ENCODE results near the gene DAGLB.
"Not testable (repeated sequence)": the region's sequence is repeated elsewhere in the genome, so short reads cannot be mapped to it uniquely, and the experiment has no call there.

DAGLB gene

DNA sequence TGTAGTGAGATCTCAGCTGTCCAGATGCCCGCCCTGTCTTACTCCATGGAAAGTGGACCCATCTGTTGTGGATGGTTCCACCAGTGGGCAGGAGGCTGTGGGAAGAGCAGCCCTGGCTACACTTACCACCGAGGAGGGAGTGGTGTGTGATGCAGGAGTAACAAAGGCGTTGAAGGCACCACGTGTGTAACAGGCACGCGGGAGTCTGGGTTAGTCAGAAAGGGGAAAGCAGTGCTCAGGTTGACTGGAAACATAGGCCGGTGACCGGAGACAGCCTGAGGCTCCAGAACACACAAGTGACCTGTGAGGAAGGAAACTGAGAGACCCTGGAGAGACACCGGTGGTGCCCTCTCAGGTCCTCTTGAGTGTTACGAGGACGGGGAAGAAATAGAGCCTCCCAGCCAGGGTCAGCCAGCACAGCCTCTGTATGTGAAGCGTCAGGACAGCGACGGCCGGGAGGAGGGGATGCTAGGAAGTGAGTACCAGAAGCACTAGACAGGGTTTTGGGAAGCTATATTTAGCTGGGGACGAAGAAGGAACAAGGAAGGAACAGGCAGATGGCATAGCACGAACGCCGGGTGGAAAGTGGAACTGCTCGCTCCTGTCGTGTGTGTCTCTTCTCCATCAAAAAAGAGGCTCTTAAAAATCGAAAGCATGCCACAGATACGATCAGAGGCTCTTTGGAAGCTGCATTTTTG lies 51.7 kb downstream of the DAGLB start:
- DNase-seq, result no peak

GRCh38 chr7:6394114-6394513 lies 53.6 kb downstream of the DAGLB start:
- DNase-seq, result no peak

DNA sequence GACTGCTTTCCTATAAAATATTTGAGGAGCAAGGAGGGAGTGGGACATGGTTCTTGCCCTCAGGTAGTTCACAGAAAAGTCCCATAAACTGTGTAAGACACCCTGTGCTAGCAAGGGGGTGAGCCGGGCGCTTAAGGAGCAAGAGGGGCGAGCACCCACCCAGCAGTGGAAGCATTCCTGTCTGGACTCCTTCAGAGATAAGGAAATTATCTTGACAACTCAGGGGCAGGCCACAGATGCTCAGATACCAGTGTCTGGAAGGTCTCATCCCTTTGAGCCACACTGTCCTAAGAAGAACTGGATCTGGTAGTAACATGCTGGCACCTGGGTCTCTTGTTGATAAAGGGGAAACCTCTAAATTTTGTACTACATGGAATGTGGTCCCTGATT lies 54.1 kb downstream of the DAGLB start:
- DNase-seq, result no peak

GRCh38 chr7:6392712-6393666 lies 54.8 kb downstream of the DAGLB start:
- no peak for DNase-seq

GRCh38 chr7:6389728-6390127 lies 58.0 kb downstream of the DAGLB start:
- no peak for DNase-seq

DNA sequence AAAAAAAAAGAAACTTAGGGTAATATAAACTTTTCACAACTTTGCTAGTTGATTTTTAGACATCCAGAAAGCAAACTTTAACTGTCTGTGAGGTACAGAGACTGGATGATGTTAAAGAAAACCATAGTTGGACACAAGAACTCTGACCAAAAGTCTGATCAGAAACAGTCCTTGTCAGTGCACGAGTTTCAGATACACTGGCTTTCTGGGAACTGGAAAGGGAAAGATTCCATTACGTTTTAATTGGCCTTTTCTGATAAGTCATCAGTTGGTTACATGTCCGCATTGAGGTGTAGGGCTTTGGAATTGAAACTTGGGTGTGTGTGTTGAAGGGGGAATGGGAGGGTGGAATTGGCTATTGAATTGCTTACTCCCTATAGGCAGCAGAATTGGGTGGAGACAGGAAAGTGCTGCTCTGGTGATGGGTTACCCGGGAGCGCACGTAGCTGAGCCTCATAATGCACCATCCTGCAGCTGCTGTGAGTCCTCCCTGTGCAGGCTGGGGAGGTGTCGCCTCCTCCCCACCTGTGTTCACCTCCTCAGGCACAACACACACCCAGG lies 59.9 kb downstream of the DAGLB start:
- DNase-seq, result no peak

- DNase-seq, result no peak
Observed at GRCh38 chr7:6386779-6387178, 61.0 kb downstream of the DAGLB start.

DNA sequence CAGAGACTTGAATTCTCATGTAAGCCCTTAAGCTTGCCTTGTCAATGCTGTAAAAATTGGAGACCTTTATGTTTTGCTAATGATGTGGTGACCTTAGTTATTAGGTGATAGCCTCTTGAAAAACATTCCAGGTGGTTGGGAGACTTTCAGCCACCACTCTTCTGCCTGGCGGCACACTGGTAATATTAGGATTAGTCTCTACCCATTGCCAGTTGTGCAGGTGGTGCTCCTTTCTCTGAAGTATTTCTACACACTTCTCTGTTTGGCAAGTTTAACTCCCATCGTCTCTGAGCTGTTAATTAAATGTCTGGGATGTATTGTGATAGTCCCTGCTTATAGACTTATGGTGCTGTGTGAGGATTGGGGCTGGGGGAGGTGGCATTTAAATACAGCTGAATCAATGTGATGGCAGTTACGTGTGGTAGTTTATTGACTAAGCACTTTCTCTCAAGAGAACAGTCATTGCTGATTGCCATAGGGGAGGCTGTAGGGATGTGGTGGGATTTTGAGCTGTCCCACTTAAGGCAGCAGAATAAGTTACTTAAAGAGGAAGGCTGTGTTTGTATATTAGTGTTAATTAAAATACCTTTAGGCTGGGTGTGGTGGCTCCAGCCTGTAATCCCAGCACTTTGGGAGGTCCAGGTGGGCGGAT lies 61.7 kb downstream of the DAGLB start:
- peak; percentile 45 to 54 for DNase-seq

DNA sequence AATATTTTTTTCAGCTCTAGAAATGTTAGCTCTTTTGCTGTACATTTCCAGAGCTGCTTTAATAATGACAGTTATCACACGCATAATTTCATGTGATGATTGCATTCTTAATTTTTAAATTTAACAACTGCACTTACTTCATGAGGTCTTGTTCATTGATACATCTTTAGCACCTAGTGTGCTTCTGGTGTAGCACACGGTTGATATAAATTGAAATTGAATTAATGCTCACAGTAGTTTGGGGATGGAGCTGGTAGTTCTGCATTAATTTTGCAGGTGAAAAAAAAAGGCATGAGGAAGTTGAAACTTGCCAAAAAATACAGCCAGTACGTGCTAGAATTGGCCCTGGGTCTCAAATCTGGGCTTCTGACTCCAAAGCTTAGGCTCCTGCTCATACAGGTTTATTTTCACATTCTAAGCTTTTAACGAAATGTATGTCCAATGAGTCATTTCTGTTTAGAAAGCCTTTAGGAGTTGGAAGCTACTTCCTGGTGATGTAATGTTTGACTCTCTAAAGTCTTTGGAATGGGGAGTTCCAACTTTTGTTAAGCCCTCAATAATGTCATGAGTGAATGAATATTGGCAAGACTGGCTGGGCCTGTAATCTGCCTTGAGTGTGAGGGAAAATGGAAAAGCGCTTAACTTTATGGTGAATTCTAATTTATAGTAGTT lies 62.5 kb downstream of the DAGLB start:
- no peak for DNase-seq

GRCh38 chr7:6384327-6384726 lies 63.4 kb downstream of the DAGLB start:
- DNase-seq, result no peak

GRCh38 chr7:6382817-6383216 lies 64.9 kb downstream of the DAGLB start:
- no peak for DNase-seq

DNA sequence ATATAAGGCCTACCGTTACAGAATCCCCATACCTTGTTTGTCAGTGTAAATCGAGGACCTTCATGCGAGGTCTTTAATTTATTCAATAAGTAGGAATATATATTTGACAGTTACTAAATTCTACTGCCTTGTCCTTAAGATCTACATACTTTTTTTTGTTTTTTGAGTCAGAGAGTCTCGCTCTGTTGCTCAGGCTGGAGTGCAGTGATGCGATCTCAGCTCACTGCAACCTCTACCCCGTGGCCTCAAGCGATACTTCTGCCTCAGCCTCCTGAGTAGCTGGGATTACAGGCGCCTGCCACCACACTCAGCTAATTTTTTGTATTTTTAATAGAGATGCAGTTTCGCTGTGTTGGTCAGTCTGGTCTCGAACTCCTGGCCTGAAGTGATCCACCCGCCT lies 65.9 kb downstream of the DAGLB start:
- not testable (repeated sequence) for DNase-seq

- DNase-seq, result no peak
Observed at GRCh38 chr7:6380310-6381095, 67.3 kb downstream of the DAGLB start.

DNA sequence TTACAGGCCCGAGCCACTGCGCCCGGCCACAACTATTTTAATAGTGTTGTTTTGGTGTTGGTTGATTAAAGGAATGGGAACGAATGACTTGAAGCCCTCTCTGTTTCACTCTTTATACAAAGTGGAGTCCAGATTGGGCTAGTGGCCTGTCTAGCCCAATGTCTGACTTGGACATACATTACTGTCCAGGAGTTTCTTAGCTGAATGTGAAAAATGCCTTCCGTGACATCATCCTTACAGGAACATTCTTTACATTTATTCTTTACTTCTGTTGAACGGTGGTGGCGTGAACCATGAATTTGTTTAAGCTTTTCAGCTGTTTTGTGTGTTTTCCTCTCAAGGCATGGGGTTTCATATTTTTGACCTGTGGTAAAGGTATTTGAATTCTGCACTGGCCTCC lies 67.9 kb downstream of the DAGLB start:
- no peak for DNase-seq

DNA sequence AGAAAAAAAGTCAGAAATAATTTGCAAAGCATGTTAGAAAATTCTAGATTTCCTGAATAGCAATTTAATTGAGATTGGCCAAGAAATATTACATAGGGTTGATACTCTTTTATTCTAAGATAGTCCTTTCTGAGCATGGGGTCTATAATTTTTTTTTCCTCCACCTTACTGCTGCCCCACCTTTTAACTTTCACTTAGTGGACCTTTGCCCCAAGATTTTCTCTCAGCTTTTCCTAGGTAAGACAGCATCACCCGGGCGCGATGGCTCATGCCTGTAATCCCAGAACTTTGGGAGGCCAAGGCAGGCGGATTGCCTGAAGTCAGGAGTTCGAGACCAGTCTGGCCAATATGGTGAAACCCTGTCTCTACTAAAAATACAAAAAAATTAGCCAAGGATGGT lies 69.2 kb downstream of the DAGLB start:
- not testable (repeated sequence) for DNase-seq

DNA sequence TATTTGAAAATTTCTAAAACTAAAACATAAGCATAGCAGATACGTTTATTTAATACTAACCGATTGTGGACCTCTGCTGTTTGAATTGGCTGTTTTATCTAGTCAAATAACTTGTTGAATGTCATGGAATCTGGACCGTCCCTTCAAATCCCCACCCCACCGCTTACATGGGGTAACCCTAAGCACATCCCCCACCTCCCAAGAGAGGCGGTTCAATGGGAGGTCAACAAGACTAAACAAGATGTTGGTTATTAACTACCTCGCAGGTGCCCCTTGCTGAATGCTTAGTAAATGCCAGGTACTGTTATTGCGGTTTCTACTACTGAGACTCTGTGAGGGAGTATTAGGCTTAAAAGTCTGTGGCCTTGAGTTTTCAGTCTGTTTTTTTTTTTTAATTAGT lies 70.9 kb downstream of the DAGLB start:
- no peak for DNase-seq

GRCh38 chr7:6375348-6376101 lies 72.2 kb downstream of the DAGLB start:
- peak in 1 of 2 experiments; percentile 23 for DNase-seq

DNA sequence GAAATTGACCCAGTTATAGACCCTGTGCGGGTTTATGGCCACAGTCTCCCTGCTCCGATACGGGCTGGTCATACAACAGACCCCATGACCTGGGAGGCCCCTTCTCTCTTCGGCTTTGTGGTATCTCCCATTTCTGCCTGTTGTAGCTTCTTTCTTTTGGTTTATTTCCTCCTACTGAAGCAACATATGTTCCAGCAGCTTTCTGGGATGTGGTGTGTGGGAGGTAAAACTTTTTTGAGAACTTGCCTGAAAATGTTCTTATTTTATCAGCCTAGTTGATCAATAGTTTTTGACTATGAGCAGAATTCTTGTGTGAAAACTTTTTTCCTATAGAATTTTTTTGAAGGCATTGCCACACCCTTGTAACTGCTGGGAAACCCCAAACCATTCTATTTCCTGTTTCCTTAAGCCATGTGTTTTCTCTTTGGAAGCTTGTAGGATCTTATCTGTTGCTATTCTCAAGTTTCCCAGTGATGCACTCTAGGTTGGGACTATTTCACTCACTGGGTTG lies 80.0 kb downstream of the DAGLB start:
- DNase-seq, result no peak

DNA sequence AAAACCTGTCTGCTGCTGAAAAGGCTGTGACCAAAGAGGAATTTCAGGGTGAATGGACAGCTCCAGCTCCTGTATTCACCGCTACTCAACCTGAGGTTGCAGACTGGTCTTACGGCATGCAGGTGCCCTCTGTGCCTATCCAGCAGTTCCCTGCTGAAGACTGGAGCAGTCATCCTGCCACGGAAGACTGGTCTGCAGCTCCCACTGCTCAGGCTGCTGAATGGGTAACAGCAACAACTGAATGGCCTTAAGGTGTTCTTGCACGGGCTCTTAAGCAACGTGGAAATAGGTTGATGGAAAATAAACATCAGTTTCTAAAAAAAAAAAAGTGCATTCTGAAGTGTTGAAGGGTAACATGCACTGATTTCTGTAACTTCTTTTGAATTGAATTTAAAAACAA lies 82.3 kb downstream of the DAGLB start:
- no peak for DNase-seq

DNA sequence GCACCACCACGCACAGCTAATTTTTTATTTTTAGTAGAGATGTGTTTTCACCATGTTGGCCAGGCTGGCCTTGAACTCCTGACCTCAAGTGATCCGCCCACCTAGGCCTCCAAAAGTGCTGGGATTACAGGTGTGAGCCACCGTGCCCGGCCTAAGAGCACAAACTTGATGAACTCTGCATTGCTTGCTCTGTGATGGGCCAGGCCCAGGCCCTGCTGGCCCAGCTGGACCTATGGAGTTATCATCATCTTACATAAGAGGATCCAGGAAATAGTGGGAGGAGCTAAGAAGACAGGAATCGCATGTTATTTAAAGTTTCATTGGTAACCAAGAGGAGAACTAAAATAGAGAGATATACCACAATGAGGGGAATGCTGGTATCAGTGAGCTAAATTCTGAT lies 86.9 kb downstream of the DAGLB start:
- no peak for DNase-seq

DNA sequence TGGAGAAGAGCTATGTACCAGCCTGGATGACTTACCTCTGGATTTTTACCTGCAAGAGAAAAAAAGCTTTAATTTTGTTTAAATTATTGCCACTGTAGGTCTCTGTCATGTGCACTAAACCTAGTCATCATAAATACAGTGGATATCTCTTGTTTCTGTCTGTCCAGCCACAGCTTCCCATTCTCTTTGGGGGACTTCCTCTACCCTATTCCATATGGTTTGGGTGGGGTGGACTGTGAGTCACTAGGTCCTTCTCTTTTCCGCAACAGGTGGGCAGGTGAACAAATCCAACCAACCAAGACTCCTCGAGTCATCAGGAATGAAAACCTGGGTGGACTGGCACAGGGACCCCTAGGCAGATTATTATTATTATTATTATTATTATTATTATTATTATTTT lies 88.0 kb downstream of the DAGLB start:
- no peak for DNase-seq
